GM12874 (cell line): Measurements from ENCODE around the gene FBXO45.

ENCODE experiments used
- CTCF ChIP-seq: IDR thresholded peaks from 2 replicates; pipeline ENCODE4 v1.5.1; 2011; ENCODE audit warnings: low read depth, mild to moderate bottlenecking, control low read depth, low read length, moderate library complexity; ENCODE audit not compliant: insufficient read depth

FBXO45 gene

GRCh38 chr3:196634224-196634623, 65.8 kb downstream of the FBXO45 start:
- no peak for TF ChIP-seq CTCF

GRCh38 chr3:196634829-196635228, 66.4 kb downstream of the FBXO45 start:
- no peak for TF ChIP-seq CTCF

GRCh38 chr3:196636369-196637349, 68.2 kb downstream of the FBXO45 start:
- no peak for TF ChIP-seq CTCF
